Omental fat pad (tissue), 4 donors: ENCODE results near the gene LGALSL. TPM values are rescaled to one million over a fixed set of nuclear protein-coding genes. Genes with fewer than 3 reads are reported as not detected.

ENCODE experiments used
- ATAC-seq: fragments of 150-250 bp; one replicate; pipeline ENCODE4 v1.9.1; 2016; ENCODE audit warnings: mild to moderate bottlenecking, moderate library complexity; ENCODE audit not compliant: low FRiP score
- DNase-seq: peaks from one replicate; pipeline ENCODE4 v3.0.0-alpha.2; 2019; ENCODE audit warnings: low spot score
- CTCF ChIP-seq, 3 donors: fragments of 450-650 bp; IDR thresholded peaks; one replicate each; pipeline ENCODE4 v1.5.1; 2016 to 2017; ENCODE audit warnings: antibody characterized with exemption in 3 of 3, mild to moderate bottlenecking in 3 of 3, moderate library complexity in 2 of 3
- total RNA-seq, 4 donors: library from RNA; depleted of rRNA; stranded (reverse); fragments of >200 nt; gene quantifications; one replicate each; pipeline ENCODE4 v1.1.0, GENCODE V29; 2016

Gene LGALSL
- total RNA-seq, 4 donors from 2014 or later = 7.8 to 15.9 (median 9.3) TPM

GRCh38 chr2:64492821-64493220, 38.9 kb downstream of the LGALSL start:
- no peak for DNase-seq
- no peak for TF ChIP-seq CTCF (IDR thresholded peaks at IDR 0.05)
- no peak for ATAC-seq

DNA sequence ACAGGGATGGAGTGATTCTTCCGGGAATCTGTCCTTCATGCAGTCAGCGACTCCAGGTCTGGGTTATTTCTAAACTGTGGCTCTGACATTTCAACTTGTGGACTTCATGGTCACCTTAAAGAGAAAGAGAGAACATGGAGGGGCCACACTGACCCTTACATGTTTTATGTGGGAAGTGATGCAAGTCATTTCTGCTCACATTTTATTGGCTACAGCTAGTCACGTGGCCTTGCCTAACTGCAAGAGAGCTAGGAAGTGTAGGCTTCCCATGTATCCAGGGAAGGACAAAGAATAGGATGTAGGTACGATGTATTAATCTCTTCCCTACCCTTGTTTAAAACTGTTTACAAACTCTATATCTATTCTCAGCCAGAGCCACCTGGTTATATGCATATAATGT, 39.8 kb downstream of the LGALSL start:
- no peak for ATAC-seq
- no peak for TF ChIP-seq CTCF (IDR thresholded peaks at IDR 0.05)
- DNase-seq = no peak

GRCh38 chr2:64498438-64498837, 44.5 kb downstream of the LGALSL start:
- TF ChIP-seq CTCF (IDR thresholded peaks at IDR 0.05) = no peak
- no peak for DNase-seq
- no peak for ATAC-seq

DNA sequence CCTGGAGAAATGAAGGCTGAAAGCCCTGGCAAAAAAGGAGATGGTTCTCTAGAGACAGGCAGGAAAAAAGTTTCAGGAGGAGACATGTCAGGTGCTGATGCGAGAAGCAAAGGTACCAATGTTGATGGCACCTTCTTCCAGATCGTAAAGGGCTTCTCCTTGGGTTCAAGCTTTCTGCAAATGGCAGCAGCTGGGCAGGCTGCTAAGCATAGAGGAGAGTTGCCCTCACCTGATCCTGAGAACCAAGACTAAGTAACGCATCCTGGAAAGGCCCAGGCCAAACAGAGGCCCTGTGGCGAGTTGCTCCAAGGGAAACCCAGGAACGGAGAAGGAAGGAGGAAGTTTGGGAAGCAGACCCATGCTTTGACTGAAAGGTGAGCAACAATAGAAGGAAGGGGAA, 46.6 kb downstream of the LGALSL start:
- no peak for DNase-seq
- ATAC-seq = no peak
- no peak for TF ChIP-seq CTCF (IDR thresholded peaks at IDR 0.05)

DNA sequence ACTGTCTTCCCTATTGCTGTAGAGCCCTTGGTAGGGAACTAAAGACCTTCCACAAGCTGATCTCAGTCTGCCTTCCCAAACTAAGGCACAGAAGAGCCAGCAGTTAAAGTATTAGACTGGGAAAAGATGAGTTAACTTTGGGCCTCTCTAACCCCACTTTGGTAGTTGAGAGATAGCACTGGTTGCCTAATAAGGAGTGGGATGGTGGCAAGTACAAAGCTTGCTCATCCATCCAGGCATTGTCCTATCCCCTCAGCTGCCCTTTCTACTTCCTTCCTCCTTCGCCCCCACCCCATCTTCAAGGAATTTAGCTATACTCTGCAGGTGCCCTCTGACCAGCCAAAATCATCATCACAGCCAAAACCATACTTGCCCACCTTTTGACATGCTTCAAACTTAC, 48.0 kb downstream of the LGALSL start:
- no peak for DNase-seq
- no peak for TF ChIP-seq CTCF (IDR thresholded peaks at IDR 0.05)

GRCh38 chr2:64502860-64503259, 48.9 kb downstream of the LGALSL start:
- no peak for TF ChIP-seq CTCF (IDR thresholded peaks at IDR 0.05)

More for the DNA sequence above, 48.0 kb downstream of the LGALSL start:
- no peak for ATAC-seq

DNA sequence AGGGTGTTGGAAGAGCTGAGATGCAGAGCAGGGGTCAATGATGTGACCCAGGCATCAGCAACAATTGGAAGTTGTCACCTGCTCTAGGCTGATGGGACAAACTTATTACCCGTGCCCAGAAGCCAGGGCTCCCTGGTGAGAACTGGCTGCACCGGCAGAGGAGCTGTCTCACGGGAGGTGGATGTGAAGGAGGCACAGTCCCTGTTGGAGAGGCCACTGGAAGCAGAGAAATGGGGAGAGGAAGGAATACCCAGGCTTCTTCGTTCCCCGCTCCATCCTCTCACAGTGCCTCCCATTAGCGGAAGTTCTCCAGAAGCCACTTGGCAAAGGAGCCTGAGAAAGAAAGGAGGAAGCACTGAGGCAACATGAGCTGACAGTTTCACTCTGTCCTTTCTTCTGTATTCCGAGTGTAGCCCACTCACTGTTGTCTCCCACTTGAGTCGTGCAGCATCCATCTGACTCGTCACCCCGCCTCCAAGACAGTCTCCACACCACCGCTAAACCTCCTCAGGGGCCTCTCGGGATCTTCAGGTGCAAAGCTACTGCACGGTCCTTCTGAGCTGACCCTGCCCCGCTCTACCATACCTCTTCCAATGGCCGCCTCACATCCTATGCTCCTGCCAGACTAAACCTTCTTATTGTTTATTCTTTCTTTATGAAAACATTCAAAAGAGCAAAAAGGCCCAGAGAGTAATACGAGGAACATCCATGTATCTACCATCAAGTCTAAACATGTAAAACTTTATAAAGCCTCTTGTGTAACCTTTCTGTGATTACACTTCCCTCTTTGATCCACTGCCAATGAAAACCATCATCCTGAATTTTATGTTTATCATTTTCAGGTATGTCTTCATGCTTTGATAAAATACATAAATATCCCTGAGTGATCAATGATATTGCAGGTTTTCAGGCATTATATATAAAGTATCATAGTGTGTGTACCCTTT, 51.1 kb downstream of the LGALSL start:
- no peak for TF ChIP-seq CTCF (IDR thresholded peaks at IDR 0.05)
- DNase-seq (no peak), ATAC-seq (no peak)

More at GRCh38 chr2:64502860-64503259, 48.9 kb downstream of the LGALSL start:
- DNase-seq (no peak), ATAC-seq (no peak)
